ENCODE measurements around the gene MYRIP. TPM values are rescaled to one million over a fixed set of nuclear protein-coding genes. Genes with fewer than 3 reads are reported as not detected.

MYRIP gene
- total and polyA plus RNA-seq, 4 donors: 0.98 to 11.7 (median 6.8) TPM

GRCh38 chr3:40254891-40255290 lies 445.5 kb downstream of the MYRIP start:
- no peak overlapping the region for H3K4me3 ChIP-seq (ENCODE audit: low read depth in 1 of 3, low read length in 3 of 3)
- no peaks in the 10 kb centered on the region for H3K4me1 ChIP-seq (ENCODE audit: control insufficient read depth in 4 of 4, insufficient read depth in 4 of 4, low read length in 3 of 4)
- no peak overlapping the region for H3K27ac ChIP-seq (ENCODE audit: low read depth in 1 of 2, low read length in 2 of 2)
- whole genome bisulfite sequencing: 95% methylated on average over 2 of the region's 2 CpGs
- H3K36me3 ChIP-seq (ENCODE audit: control insufficient read depth in 4 of 4, insufficient read depth in 3 of 4, low read depth in 1 of 4, low read length in 3 of 4): peaks cover 2 to 21% (median 13%) of the 10 kb centered on the region in 4 donors
- no peak overlapping the region for H3K9ac ChIP-seq (ENCODE audit: low read depth in 1 of 2, low read length in 2 of 2)
- no peak for DNase-seq (ENCODE audit: low spot score)
- no peaks in the 10 kb centered on the region for H3K27me3 ChIP-seq (ENCODE audit: control insufficient read depth in 4 of 4, insufficient read depth in 4 of 4, low read length in 3 of 4)
- TF ChIP-seq SP1 (IDR thresholded peaks at IDR 0.05) (no peak), HNF4A (conservative IDR thresholded peaks at IDR 0.05) (no peak), NR2F2 (IDR thresholded peaks at IDR 0.05) (no peak), HNF4G (IDR thresholded peaks at IDR 0.05) (no peak), FOXA2 (IDR thresholded peaks at IDR 0.05) (no peak), RXRA (IDR thresholded peaks at IDR 0.05) (no peak), RAD21 (IDR thresholded peaks at IDR 0.05) (no peak), TAF1 (conservative IDR thresholded peaks at IDR 0.05) (no peak), MAX (IDR thresholded peaks at IDR 0.05) (no peak), JUND (IDR thresholded peaks at IDR 0.05) (no peak), FOXA1 (IDR thresholded peaks at IDR 0.05) (no peak), REST (IDR thresholded peaks at IDR 0.05) (no peak), CTCF (IDR thresholded peaks at IDR 0.05; ENCODE audit: low read depth, low read length, missing input control) (no peak), EGR1 (IDR thresholded peaks at IDR 0.05; ENCODE audit: low read depth in 2 of 2) (no peak), GABPA (IDR thresholded peaks at IDR 0.05 in 1 of 2, conservative IDR thresholded peaks at IDR 0.05 in 1 of 2) (no peak)
- TF ChIP-seq, protein P1, sequence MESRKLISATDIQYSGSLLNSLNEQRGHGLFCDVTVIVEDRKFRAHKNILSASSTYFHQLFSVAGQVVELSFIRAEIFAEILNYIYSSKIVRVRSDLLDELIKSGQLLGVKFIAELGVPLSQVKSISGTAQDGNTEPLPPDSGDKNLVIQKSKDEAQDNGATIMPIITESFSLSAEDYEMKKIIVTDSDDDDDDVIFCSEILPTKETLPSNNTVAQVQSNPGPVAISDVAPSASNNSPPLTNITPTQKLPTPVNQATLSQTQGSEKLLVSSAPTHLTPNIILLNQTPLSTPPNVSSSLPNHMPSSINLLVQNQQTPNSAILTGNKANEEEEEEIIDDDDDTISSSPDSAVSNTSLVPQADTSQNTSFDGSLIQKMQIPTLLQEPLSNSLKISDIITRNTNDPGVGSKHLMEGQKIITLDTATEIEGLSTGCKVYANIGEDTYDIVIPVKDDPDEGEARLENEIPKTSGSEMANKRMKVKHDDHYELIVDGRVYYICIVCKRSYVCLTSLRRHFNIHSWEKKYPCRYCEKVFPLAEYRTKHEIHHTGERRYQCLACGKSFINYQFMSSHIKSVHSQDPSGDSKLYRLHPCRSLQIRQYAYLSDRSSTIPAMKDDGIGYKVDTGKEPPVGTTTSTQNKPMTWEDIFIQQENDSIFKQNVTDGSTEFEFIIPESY (IDR thresholded peaks at IDR 0.05): no peak
- H3K9me3 ChIP-seq (ENCODE audit: control insufficient read depth in 4 of 4, low read length in 3 of 4): no peaks in the 10 kb centered on the region

DNA sequence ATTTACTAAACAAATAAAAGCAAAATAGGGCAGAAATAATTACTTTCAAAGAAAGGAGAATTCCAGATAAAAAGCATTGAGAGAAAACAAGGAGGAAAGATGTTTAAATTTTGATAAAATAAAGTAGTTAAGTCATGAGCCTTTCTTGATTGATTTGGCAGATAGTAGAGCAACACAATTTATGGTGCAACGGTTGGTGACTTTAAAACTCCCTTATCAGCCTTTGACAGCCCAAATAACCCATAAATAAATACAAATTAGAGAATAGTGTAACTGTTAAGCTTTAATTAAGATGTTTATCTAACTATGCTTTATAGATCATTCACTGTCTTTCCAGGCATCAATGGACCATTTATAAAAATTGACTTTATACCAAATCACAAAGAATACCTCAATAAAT lies 446.1 kb downstream of the MYRIP start:
- H3K9ac ChIP-seq (ENCODE audit: low read depth in 1 of 2, low read length in 2 of 2): no peak overlapping the region
- H3K4me1 ChIP-seq (ENCODE audit: control insufficient read depth in 4 of 4, insufficient read depth in 4 of 4, low read length in 3 of 4): no peaks in the 10 kb centered on the region
- WGBS: 25% methylated on average over 1 of the region's 1 CpG
- DNase-seq (ENCODE audit: low spot score): no peak
- no peaks in the 10 kb centered on the region for H3K27me3 ChIP-seq (ENCODE audit: control insufficient read depth in 4 of 4, insufficient read depth in 4 of 4, low read length in 3 of 4)
- no peak overlapping the region for H3K27ac ChIP-seq (ENCODE audit: low read depth in 1 of 2, low read length in 2 of 2)
- no peaks in the 10 kb centered on the region for H3K9me3 ChIP-seq (ENCODE audit: control insufficient read depth in 4 of 4, low read length in 3 of 4)
- no peak overlapping the region for H3K4me3 ChIP-seq (ENCODE audit: low read depth in 1 of 3, low read length in 3 of 3)
- H3K36me3 ChIP-seq (ENCODE audit: control insufficient read depth in 4 of 4, insufficient read depth in 3 of 4, low read depth in 1 of 4, low read length in 3 of 4): peaks cover 2 to 17% (median 10%) of the 10 kb centered on the region in 4 donors
- no peak for TF ChIP-seq HNF4G (IDR thresholded peaks at IDR 0.05)
- TF ChIP-seq FOXA2 (IDR thresholded peaks at IDR 0.05): no peak
- TF ChIP-seq, protein P1 (IDR thresholded peaks at IDR 0.05): no peak
- no peak for TF ChIP-seq JUND (IDR thresholded peaks at IDR 0.05)
- no peak for TF ChIP-seq CTCF (IDR thresholded peaks at IDR 0.05; ENCODE audit: low read depth, low read length, missing input control)
- no peak for TF ChIP-seq RXRA (IDR thresholded peaks at IDR 0.05)
- no peak for TF ChIP-seq MAX (IDR thresholded peaks at IDR 0.05)

All from liver (tissue), 9 donors.